B cell (primary cell): ENCODE data around the gene PACSIN2. TPM values are rescaled to one million over a fixed set of nuclear protein-coding genes. Genes with fewer than 3 reads are reported as not detected.

Experiments
- ATAC-seq: fragments of 200-7000 bp; cut with Tn5 transposase; one replicate; pipeline ENCODE4 v1.10.0; 2021; ENCODE audit warnings: low read depth, mild to moderate bottlenecking, moderate number of reproducible peaks, moderate library complexity
- CTCF ChIA-PET: fragments of 350-600 bp; sonication (Branson Sonifier 250); formaldehyde crosslinking; loops from one replicate; lab custom pipeline; 2021; ENCODE audit warnings: antibody characterized with exemption, inconsistent platforms; lab: Charles Lee
- POLR2A ChIA-PET: fragments of 350-600 bp; sonication (Branson Sonifier 250); formaldehyde crosslinking; loops from one replicate; lab custom pipeline; 2021; ENCODE audit warnings: antibody characterized with exemption; lab: Charles Lee
- DNase-seq: peaks from one replicate; pipeline ENCODE4 v3.0.0; 2013
- H2AFZ ChIP-seq: 2 replicates; pipeline ENCODE4 v1.6.1; 2012; ENCODE audit warnings: mild to moderate bottlenecking, low read depth, low read length; ENCODE audit not compliant: insufficient read depth, poor library complexity, severe bottlenecking
- H3K27ac ChIP-seq, 2 donors: 1 replicate in 1 of 2; 2 replicates in 1 of 2; pipeline ENCODE4 v1.5.1; 2012 to 2013; ENCODE audit warnings: low read length in 2 of 2, mild to moderate bottlenecking in 2 of 2, moderate library complexity in 1 of 2
- H3K27me3 ChIP-seq, 4 experiments: fragments of 200-600 bp in 1 of 4; sonication (generic) in 1 of 4; replicated peaks in 1 of 4; 1 replicate in 2 of 4; 2 replicates in 2 of 4; pipeline versions ENCODE4 v1.6.1 to v1.7.0; 2013 to 2016; ENCODE audit warnings: low read length in 3 of 4, mild to moderate bottlenecking in 2 of 4, mixed read lengths in 1 of 4, moderate library complexity in 1 of 4; ENCODE audit not compliant: insufficient read depth in 4 of 4, control insufficient read depth in 3 of 4; ENCODE audit errors: control extremely low read depth in 1 of 4
- H3K36me3 ChIP-seq, 2 experiments: replicated peaks in 1 of 2; 1 replicate in 1 of 2; 2 replicates in 1 of 2; pipeline versions ENCODE4 v1.6.1 to v1.7.1; 2013; ENCODE audit warnings: low read length in 1 of 2; ENCODE audit not compliant: insufficient read depth in 2 of 2, control insufficient read depth in 1 of 2; ENCODE audit errors: control extremely low read depth in 1 of 2, extremely low read depth in 1 of 2
- H3K4me1 ChIP-seq, 2 donors: fragments of 200-600 bp in 1 of 2; sonication (generic) in 1 of 2; 1 replicate in 1 of 2; 2 replicates in 1 of 2; pipeline versions ENCODE4 v1.5.1 to v1.6.1; 2013 to 2017; ENCODE audit warnings: low read length in 2 of 2; ENCODE audit not compliant: control insufficient read depth in 2 of 2, insufficient read depth in 2 of 2
- H3K4me2 ChIP-seq: replicated peaks from 2 replicates; pipeline ENCODE3; 2012; ENCODE audit warnings: mild to moderate bottlenecking, low read depth, low read length; ENCODE audit not compliant: poor library complexity, severe bottlenecking
- H3K4me3 ChIP-seq, 5 experiments: fragments of 200-600 bp in 1 of 5; sonication (generic) in 1 of 5; 1 replicate in 3 of 5; 2 replicates in 2 of 5; pipeline versions ENCODE4 v1.5.1 to v1.7.0; 2011 to 2016; ENCODE audit warnings: low read length in 4 of 5, mild to moderate bottlenecking in 4 of 5, low read depth in 2 of 5, control low read depth in 1 of 5, moderate library complexity in 1 of 5; ENCODE audit not compliant: insufficient read depth in 1 of 5; ENCODE audit errors: control extremely low read depth in 1 of 5, extremely low read depth in 1 of 5
- H3K79me2 ChIP-seq: fragments of 200-600 bp; sonication (generic); one replicate; pipeline ENCODE4 v1.6.0; 2016; ENCODE audit warnings: low read length; ENCODE audit not compliant: control insufficient read depth, insufficient read depth
- H3K9ac ChIP-seq: fragments of 200-600 bp; sonication (generic); 2 replicates; pipeline ENCODE4 v1.6.1; 2017; ENCODE audit warnings: mild to moderate bottlenecking, low read length, moderate library complexity
- H3K9me3 ChIP-seq, 3 donors: one replicate each; pipeline versions ENCODE4 v1.6.1 to v1.7.1; 2013; ENCODE audit warnings: low read length in 2 of 3; ENCODE audit not compliant: control insufficient read depth in 2 of 3, insufficient read depth in 1 of 3; ENCODE audit errors: control extremely low read depth in 1 of 3
- H4K20me1 ChIP-seq: 2 replicates; pipeline ENCODE4 v1.6.0; 2012; ENCODE audit warnings: mild to moderate bottlenecking, low read length; ENCODE audit not compliant: insufficient read depth, control insufficient read depth, poor library complexity, severe bottlenecking
- H3K27ac Mint-ChIP-seq: one replicate; pipeline ENCODE4 v1.8.0; 2021; ENCODE audit warnings: mixed read lengths
- H3K27me3 Mint-ChIP-seq: one replicate; pipeline ENCODE4 v1.8.0; 2021; ENCODE audit warnings: mixed read lengths
- H3K4me1 Mint-ChIP-seq: one replicate; pipeline ENCODE4 v1.8.0; 2021; ENCODE audit warnings: mixed read lengths
- H3K4me3 Mint-ChIP-seq: one replicate; pipeline ENCODE4 v1.8.0; 2021; ENCODE audit warnings: mixed read lengths
- H3K9me3 Mint-ChIP-seq: one replicate; pipeline ENCODE4 v1.8.0; 2022; ENCODE audit warnings: mixed read lengths; ENCODE audit not compliant: insufficient read depth
- CTCF ChIP-seq: fragments of 200-600 bp; IDR thresholded peaks from one replicate; pipeline ENCODE4 v1.8.0; 2022; ENCODE audit warnings: antibody characterized with exemption, mild to moderate bottlenecking
- EZH2 ChIP-seq: IDR thresholded peaks from 2 replicates; pipeline ENCODE4 v1.6.1; 2012; ENCODE audit warnings: borderline replicate concordance, low read depth, mild to moderate bottlenecking, moderate library complexity, low read length; ENCODE audit not compliant: insufficient read depth, poor library complexity, severe bottlenecking
- WGBS: methylation state at CpG from one replicate; pipeline ENCODE4 v1.1.5; 2013; ENCODE audit warnings: missing lambda C conversion rate; ENCODE audit not compliant: insufficient coverage; 5-methylcytosine and 5-hydroxymethylcytosine counted together
- intact Hi-C: fragments of 100-400 bp; cut with micrococcal nuclease; formaldehyde crosslinking; loops from one replicate; pipeline ENCODE4 v1.10.0; 2022
- polyA plus RNA-seq: library from polyadenylated mRNA; depleted of rRNA; stranded (reverse); fragments of >200 nt; gene quantifications from 2 replicates; pipeline ENCODE4 v1.2.3, GENCODE V29; 2012
- total RNA-seq, 2 donors: library from RNA; stranded (reverse); fragments of 120-200 nt in 1 of 2; gene quantifications; 1 replicate in 1 of 2; 2 replicates in 1 of 2; pipeline versions ENCODE4 v1.2.3 to v1.2.4, GENCODE V29; 2013 to 2022

The PACSIN2 gene
- total and polyA plus RNA-seq, 2 donors (not counting 1 experiment from before 2014, with no cell fraction given): 26.9 to 59.3 TPM

DNA sequence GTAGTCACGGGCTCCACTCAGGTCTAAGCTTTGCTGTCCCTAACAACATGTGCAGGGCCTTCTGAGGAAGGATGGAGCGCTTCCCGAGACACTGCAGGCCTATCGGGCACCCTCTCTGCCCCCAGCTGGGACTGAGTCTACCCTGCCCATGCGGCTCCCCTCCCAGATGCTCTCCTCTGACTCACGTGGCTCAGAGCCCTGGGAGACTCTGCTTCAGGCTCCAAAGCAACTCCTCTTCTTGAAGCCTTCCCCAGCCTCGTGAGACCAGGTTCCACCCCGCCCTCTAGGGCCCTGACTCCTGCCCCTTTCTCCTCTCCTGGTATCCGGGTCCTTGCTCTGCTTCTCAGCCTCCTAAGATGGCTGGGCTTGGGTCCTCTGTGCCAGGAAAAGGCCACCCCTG lies 129.5 kb downstream of the PACSIN2 start:
- Histone ChIP-seq H3K4me2 (no peak overlapping the region), H2AFZ (no peak overlapping the region), H4K20me1 (no peaks in the 10 kb centered on the region), H3K27ac (no peak overlapping the region), H3K9me3 (no peaks in the 10 kb centered on the region), H3K27me3 (no peaks in the 10 kb centered on the region), H3K4me3 (no peak overlapping the region), H3K36me3 (peaks cover 1 to 76% of the 10 kb centered on the region in 2 experiments), H3K4me1 (peaks cover 17 to 35% of the 10 kb centered on the region in 2 donors), H3K9ac (no peak overlapping the region), H3K79me2 (peaks cover 6% of the 10 kb centered on the region)
- no peak for TF ChIP-seq EZH2
- TF ChIP-seq CTCF: no peak
- Mint-ChIP-seq H3K27me3 (no peaks in the 10 kb centered on the region), H3K9me3 (no peaks in the 10 kb centered on the region), H3K4me1 (peaks cover 32% of the 10 kb centered on the region), H3K27ac (no peak overlapping the region), H3K4me3 (no peak overlapping the region)
- ChIA-PET POLR2A (no interaction called here), CTCF (no interaction called here)
- DNase-seq (no peak), ATAC-seq (no peak)
- whole genome bisulfite sequencing: 94% methylated on average over 9 of the region's 9 CpGs
- intact Hi-C loops: no loop called here

DNA sequence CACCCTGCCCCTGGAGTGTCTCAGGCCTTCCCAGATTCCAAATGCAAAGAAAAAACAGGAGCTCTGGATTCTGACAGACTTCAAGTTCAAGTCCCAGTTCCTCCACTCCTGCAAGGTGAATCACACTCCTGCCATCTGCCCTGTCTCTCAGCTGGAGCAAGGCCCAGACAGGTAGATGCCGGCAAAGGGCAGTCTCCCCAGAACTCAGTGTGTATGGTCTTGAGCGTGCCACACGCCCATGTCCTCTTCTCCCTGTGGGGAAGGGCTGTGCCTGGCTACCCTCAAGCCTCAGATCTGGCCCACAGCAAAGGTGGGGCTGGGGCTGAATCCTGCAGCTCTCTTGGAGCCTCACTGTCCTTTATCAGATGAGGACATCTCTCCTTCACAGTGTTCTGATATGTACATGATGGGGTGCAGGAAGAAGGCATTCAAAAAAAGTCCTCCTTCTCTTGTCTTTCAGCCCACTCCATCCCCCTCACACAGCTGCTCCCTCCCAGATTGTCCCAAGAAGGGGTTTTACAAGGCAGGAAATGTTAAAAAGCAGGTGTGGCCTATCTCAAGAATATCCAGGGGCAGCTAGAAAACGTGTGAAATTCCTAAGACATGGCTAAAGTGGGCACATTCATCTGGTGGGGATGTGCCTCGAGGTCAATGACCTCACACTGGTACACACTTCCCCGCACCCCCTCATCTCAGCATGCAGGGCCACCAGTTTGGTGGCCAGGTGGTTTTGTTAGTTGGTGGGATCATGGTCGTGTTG lies 130.2 kb downstream of the PACSIN2 start:
- Histone ChIP-seq H3K4me1 (peaks cover 17 to 28% of the 10 kb centered on the region in 2 donors), H3K27ac (no peak overlapping the region), H3K36me3 (peaks cover 1 to 83% of the 10 kb centered on the region in 2 experiments), H3K79me2 (peaks cover 6% of the 10 kb centered on the region), H4K20me1 (no peaks in the 10 kb centered on the region), H3K4me3 (no peak overlapping the region), H3K27me3 (no peaks in the 10 kb centered on the region), H3K9ac (no peak overlapping the region), H2AFZ (no peak overlapping the region), H3K9me3 (no peaks in the 10 kb centered on the region), H3K4me2 (no peak overlapping the region)
- ATAC-seq (no peak), DNase-seq (no peak)
- 100% methylated on average over 3 of the region's 7 CpGs for WGBS
- Mint-ChIP-seq H3K4me1 (peaks cover 32% of the 10 kb centered on the region), H3K4me3 (no peak overlapping the region), H3K27me3 (no peaks in the 10 kb centered on the region), H3K27ac (no peak overlapping the region), H3K9me3 (no peaks in the 10 kb centered on the region)
- CTCF ChIA-PET: interaction anchor here (0.6 to 3.7 kb wide), 2 partner anchors 17 to 38 kb away, joined by 3 to 16 read pairs; no protein-coding TSS in a partner anchor
- intact Hi-C loops: no loop called here
- POLR2A ChIA-PET: no interaction called here
- TF ChIP-seq EZH2: no peak
- no peak for TF ChIP-seq CTCF
